ENCODE data around the gene RWDD3. TPM values are rescaled to one million over a fixed set of nuclear protein-coding genes. Genes with fewer than 3 reads are reported as not detected.

Gene RWDD3
- polyA plus RNA-seq, 2 of the 4 experiments (the other 2 are of a cell fraction), result 17.1 to 22.1 TPM

DNA sequence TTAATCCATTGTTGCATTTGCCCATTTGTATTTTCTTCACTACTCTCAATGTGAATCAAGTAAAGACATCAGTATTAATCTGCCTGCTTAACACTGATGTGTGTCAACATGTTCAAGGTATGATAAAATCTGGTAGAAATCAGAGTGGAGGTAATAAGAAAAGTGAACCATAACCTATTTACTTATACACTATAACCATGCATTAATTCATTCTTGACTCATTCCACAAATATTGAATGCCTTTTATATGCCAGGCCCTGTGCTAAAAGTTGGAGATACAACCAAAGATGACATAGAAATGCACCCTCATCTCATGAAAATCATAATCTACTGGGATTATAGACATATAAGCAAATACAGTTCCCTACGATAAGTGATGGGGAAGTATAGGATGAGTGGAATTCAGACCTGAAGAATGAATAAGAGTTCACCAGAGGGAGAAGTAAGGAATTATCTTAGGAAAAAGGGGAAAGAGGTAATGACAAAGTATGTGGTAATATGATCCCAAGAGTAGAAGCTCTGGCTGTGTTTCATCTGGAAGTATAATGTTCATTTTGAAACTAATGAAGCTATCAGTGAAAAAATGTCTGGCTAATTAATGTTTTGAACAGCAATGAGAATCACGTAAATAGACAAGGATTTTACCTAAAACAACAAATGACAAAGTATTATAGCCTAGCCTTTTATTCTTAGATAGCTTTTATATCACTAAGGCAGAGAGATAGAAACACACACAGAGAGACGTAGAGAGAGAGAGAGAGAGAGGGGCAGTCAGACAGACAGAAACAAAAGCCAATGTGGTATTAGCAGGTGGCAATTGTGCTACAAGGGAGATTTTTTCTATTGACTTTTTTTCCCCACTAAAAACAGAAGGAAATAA is 7.0 kb upstream of the RWDD3 start:
- TF ChIP-seq REST (IDR thresholded peaks at IDR 0.05) (no peak), MAZ (IDR thresholded peaks at IDR 0.05; ENCODE audit: borderline replicate concordance, low read depth, low read length) (no peak), MYC (IDR thresholded peaks at IDR 0.05; ENCODE audit: borderline replicate concordance, low read length) (no peak), MAFK (IDR thresholded peaks at IDR 0.05; ENCODE audit: partially characterized antibody) (no peak), CBX8 (IDR thresholded peaks at IDR 0.05) (no peak), FOSL2 (IDR thresholded peaks at IDR 0.05) (no peak), FOSL2 (CRISPR knock-in tag; IDR thresholded peaks at IDR 0.05) (no peak), CEBPB (IDR thresholded peaks at IDR 0.05) (no peak), HOXB13 (CRISPR knock-in tag; IDR thresholded peaks at IDR 0.05; ENCODE audit: low read depth) (no peak), JUN (IDR thresholded peaks at IDR 0.05) (no peak), KDM1A (IDR thresholded peaks at IDR 0.05; ENCODE audit: low read depth) (no peak), RARB (CRISPR knock-in tag; IDR thresholded peaks at IDR 0.05) (no peak), TFCP2L1 (CRISPR knock-in tag; IDR thresholded peaks at IDR 0.05) (no peak), RAD21 (conservative IDR thresholded peaks at IDR 0.05 in 1 of 2, IDR thresholded peaks at IDR 0.05 in 1 of 2) (no peak), POLR2AphosphoS2 (conservative IDR thresholded peaks at IDR 0.05; ENCODE audit: low read length) (no peak), POLR2A (IDR thresholded peaks at IDR 0.05; ENCODE audit: low read length) (no peak), ESRRA (IDR thresholded peaks at IDR 0.05; ENCODE audit: borderline replicate concordance, low read length) (no peak), ZC3H11A (IDR thresholded peaks at IDR 0.05) (no peak), ZNF302 (CRISPR knock-in tag; IDR thresholded peaks at IDR 0.05) (no peak)
- TF ChIP-seq, protein P1, sequence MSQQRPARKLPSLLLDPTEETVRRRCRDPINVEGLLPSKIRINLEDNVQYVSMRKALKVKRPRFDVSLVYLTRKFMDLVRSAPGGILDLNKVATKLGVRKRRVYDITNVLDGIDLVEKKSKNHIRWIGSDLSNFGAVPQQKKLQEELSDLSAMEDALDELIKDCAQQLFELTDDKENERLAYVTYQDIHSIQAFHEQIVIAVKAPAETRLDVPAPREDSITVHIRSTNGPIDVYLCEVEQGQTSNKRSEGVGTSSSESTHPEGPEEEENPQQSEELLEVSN (IDR thresholded peaks at IDR 0.05; ENCODE audit: borderline replicate concordance, low read depth), result no peak
- ChIA-PET CTCF (no interaction called here), POLR2A (no interaction called here)
- DNase-seq (ENCODE audit: low read depth in 1 of 2, low spot score in 1 of 2), result no peak
- Histone ChIP-seq H3K4me1 (peaks cover 16% of the 10 kb centered on the region; the same call in 2 of the 3 replicates), H3K4me3 (no peak overlapping the region), H3K9me3 (no peaks in the 10 kb centered on the region), H3K4me2 (no peak overlapping the region), H3K27ac (no peak overlapping the region)
- ATAC-seq, result no peak
- FAIRE-seq, result no peak
- WGBS (ENCODE audit: missing lambda C conversion rate), result 85% methylated on average over 3 of the region's 3 CpGs

- ChIA-PET POLR2A (no interaction called here), CTCF (interaction anchor here (0.8 kb wide), 1 partner anchor 101 kb away, joined by 3 read pairs; no protein-coding TSS in a partner anchor)
- DNase-seq (ENCODE audit: low read depth in 1 of 2, low spot score in 1 of 2), result no peak
- ATAC-seq, result no peak
- FAIRE-seq, result no peak
- no peak overlapping the region for H3K4me2 ChIP-seq
- no peaks in the 10 kb centered on the region for H3K9me3 ChIP-seq
- no peak overlapping the region for H3K27ac ChIP-seq
- 81% methylated on average over 5 of the region's 5 CpGs for WGBS (ENCODE audit: missing lambda C conversion rate)
- no peak overlapping the region for H3K4me3 ChIP-seq
- H3K4me1 ChIP-seq, result peaks cover 15% of the 10 kb centered on the region
- TF ChIP-seq, protein P2, sequence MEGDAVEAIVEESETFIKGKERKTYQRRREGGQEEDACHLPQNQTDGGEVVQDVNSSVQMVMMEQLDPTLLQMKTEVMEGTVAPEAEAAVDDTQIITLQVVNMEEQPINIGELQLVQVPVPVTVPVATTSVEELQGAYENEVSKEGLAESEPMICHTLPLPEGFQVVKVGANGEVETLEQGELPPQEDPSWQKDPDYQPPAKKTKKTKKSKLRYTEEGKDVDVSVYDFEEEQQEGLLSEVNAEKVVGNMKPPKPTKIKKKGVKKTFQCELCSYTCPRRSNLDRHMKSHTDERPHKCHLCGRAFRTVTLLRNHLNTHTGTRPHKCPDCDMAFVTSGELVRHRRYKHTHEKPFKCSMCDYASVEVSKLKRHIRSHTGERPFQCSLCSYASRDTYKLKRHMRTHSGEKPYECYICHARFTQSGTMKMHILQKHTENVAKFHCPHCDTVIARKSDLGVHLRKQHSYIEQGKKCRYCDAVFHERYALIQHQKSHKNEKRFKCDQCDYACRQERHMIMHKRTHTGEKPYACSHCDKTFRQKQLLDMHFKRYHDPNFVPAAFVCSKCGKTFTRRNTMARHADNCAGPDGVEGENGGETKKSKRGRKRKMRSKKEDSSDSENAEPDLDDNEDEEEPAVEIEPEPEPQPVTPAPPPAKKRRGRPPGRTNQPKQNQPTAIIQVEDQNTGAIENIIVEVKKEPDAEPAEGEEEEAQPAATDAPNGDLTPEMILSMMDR (IDR thresholded peaks at IDR 0.05), result no peak
- TF ChIP-seq, protein P3, sequence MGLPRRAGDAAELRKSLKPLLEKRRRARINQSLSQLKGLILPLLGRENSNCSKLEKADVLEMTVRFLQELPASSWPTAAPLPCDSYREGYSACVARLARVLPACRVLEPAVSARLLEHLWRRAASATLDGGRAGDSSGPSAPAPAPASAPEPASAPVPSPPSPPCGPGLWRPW (IDR thresholded peaks at IDR 0.05), result no peak
- TF ChIP-seq ZC3H11A (IDR thresholded peaks at IDR 0.05), result no peak
- no peak for TF ChIP-seq NR3C1 (IDR thresholded peaks at IDR 0.05)
- TF ChIP-seq NFE2L2 (conservative IDR thresholded peaks at IDR 0.05; ENCODE audit: low read length), result no peak
- TF ChIP-seq, protein P4, sequence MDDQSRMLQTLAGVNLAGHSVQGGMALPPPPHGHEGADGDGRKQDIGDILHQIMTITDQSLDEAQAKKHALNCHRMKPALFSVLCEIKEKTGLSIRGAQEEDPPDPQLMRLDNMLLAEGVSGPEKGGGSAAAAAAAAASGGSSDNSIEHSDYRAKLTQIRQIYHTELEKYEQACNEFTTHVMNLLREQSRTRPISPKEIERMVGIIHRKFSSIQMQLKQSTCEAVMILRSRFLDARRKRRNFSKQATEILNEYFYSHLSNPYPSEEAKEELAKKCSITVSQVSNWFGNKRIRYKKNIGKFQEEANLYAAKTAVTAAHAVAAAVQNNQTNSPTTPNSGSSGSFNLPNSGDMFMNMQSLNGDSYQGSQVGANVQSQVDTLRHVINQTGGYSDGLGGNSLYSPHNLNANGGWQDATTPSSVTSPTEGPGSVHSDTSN (IDR thresholded peaks at IDR 0.05), result no peak
- no peak for TF ChIP-seq SMC3 (IDR thresholded peaks at IDR 0.05)
- TF ChIP-seq, protein P5, sequence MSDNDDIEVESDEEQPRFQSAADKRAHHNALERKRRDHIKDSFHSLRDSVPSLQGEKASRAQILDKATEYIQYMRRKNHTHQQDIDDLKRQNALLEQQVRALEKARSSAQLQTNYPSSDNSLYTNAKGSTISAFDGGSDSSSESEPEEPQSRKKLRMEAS (IDR thresholded peaks at IDR 0.05), result no peak
- TF ChIP-seq FOXS1 (CRISPR knock-in tag; IDR thresholded peaks at IDR 0.05), result no peak
- TF ChIP-seq HOXA7 (CRISPR knock-in tag; IDR thresholded peaks at IDR 0.05), result no peak
- no peak for TF ChIP-seq FOSL2 (IDR thresholded peaks at IDR 0.05)
- TF ChIP-seq FOSL2 (CRISPR knock-in tag; IDR thresholded peaks at IDR 0.05), result no peak
- no peak for TF ChIP-seq POLR2A (IDR thresholded peaks at IDR 0.05; ENCODE audit: low read length)
- TF ChIP-seq SREBF2 (IDR thresholded peaks at IDR 0.05), result no peak
- no peak for TF ChIP-seq CBX2 (IDR thresholded peaks at IDR 0.05; ENCODE audit: borderline replicate concordance, low read depth)
- TF ChIP-seq KDM1A (IDR thresholded peaks at IDR 0.05; ENCODE audit: low read depth), result no peak
- no peak for TF ChIP-seq CHD4 (IDR thresholded peaks at IDR 0.05; ENCODE audit: borderline replicate concordance)
Measured at GRCh38 chr1:95229037-95229436, 5.0 kb upstream of the RWDD3 start.
